ENCODE data around the gene KRTAP5-2.
"Not testable (repeated sequence)": the region's sequence is repeated elsewhere in the genome, so short reads cannot be mapped to it uniquely, and the experiment has no call there.

Gene KRTAP5-2

DNA sequence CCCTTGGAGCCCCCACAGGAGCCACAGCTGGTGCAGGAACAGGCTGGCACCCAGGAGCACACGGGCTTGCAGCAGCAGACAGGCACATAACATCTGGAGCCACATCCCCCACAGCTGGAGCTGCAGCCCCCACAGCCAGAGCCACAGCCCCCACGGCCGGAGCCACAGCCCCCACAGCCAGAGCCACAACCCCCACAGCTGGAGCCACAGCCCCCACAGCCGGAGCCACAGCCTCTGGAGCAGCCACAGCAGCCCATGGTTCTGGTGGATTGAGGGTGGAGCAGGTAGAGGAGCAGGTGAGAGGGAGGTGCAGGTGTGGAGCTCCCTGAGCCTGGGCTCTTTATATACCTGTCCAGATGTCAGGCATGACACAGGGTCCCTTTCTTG is at the start of gene KRTAP5-2:
Gene KRTAP5-2 (minus strand): TSS at position 301 of the 387 bp plus-strand sequence. CDS start 44 bp downstream, at position 257.
- DNase-seq (ENCODE audit: low read depth), result no peak

DNA sequence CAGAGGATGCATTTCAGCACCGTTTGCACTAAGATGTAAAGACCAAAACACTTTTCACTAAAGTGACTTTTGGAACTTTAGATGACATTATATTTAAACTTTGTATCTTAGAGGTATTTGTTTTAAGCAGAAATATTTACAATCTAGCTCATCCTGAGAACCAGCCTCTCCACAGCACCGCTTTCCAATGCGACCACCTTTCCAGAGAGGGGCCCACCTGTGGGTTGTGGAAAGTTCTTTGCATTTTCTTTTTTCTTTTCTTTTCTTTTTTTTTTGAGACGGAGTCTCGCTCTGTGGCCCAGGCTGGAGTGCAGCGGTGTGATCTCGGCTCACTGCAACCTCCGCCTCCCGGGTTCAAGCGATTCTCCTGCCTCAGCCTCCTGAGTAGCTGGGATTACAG is 48.4 kb upstream of the KRTAP5-2 start:
- DNase-seq (ENCODE audit: low read depth), result not testable (repeated sequence)

- DNase-seq (ENCODE audit: low read depth), result no peak
Observed at GRCh38 chr11:1645357-1645821, 47.3 kb upstream of the KRTAP5-2 start.

DNA sequence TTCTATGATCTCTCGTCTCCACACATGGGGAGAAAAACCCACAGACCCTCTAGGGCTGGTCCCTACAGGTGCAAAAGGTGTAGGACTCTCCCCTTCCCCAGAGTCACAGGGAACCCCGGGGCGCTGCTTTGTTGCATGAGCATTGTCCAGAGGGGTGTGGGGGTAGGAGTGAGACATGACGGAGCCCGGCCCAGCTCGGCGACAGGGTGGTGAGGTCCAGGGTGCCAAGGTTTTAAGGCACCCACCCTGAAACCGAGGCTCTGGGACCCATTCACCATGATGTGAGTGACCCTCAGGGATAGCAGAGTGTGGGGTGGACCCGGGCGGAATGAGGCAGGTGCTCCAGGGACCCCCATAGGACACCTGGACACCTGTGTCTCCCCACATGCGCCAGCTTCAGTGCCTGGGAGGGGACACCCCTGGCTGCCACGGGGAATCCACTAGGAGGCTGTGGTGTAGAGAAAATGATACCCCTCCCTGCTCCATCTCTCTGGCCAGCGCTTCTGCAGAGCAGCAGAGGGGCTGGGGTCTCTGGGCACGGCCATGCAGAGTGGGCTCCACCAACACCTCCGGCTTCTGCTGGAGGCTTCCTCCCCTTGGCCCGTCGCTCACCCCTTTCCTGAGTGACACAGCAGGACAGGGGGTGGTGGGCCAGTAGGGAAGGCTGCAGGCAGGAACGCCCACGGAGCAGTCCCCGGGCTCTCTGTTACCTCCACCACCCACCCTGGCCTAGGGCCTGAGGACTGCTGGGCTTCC is 46.7 kb upstream of the KRTAP5-2 start:
- no peak for DNase-seq (ENCODE audit: low read depth)

- no peak for DNase-seq (ENCODE audit: low read depth)
Observed at GRCh38 chr11:1643146-1643690, 45.1 kb upstream of the KRTAP5-2 start.

DNA sequence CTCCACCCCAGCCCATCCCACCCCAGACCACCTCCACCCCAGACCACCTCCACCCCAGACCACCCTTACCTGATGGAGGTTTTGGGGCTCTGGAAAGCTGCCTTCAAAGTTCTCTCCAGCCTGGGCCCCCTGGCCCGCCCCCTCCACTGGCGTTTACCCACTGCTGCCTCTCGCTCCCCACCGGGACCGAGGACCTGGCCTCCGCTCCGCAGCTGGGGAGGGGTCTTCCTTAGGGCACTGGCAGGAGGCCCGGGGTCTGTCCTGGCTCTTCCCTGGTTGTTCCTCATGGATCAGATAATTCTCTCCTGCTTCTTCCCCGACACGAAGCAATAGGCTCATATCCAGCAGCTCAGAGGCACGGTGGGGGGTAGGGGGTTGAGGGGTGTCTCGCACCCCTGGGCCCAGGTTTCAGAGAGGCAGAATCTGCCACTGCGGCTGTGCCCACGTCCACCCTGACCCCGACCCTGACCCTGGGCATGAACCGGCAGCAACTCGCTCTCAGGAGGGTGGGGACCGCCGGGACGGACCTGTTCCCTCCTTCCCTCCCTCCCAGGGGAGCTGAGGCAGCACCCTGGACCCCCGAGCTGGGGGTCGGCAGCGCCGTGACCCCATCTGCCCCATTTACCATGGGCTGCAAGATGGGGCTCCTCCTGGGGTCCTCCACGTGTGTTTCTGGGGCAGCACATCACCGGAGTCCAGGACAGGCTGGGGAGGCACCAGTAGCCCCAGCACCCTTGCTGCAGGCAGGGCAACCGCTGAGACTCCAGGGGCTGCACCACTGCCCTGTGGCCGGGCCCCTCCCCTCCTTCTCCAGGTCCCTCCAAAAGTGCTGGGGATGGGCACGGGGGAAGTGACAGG is 44.4 kb upstream of the KRTAP5-2 start:
- DNase-seq (ENCODE audit: low read depth), result no peak

- DNase-seq (ENCODE audit: low read depth), result no peak
Observed at GRCh38 chr11:1641096-1641495, 43.0 kb upstream of the KRTAP5-2 start.

DNA sequence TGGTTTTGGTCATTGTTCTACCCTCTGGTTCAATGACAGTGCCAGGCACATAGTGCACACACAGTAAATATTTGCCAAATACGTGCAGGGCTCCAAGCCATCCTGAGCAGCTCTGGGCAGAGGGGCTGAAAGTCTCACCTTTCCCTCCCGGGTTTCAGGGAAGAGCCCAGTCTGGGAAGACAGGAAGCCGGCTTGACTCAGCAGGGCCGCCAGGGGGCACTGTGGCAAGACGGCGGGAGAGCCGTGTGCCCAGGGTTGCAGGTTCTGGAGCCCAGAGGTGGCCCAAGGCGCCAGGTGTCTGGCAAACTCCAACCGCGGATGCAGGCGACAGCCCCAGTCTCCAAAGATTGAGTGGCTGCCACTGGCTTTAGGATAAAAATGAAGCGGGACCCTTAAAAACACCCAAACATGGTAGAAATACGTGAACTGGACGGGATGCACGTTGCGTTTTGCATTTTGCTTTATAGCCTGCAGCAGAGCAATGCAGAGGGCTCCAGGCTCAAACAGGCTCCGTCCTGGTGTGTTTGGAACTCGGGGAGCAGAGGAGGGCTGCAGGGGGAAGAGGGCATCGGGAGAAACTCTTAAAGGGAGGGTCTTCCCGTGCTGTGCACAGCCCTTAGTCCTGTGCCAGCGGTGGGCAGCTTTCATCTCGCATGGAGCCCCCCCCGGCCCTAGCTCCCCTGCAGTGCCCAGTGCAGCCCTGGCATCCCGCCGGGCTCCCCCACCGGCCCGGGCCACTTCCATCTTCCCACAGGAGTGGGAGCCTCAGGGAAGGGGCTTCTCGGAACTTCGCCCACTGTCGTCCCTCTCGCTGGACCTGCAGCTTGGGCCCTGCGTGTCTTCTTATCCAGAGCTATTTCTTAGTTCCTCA is 42.2 kb upstream of the KRTAP5-2 start:
- peak; percentile 3 for DNase-seq (ENCODE audit: low read depth)

- DNase-seq (ENCODE audit: low read depth), result no peak
Observed at GRCh38 chr11:1639666-1640065, 41.6 kb upstream of the KRTAP5-2 start.

- no peak for DNase-seq (ENCODE audit: low read depth)
Observed at GRCh38 chr11:1639102-1639620, 41.1 kb upstream of the KRTAP5-2 start.

DNA sequence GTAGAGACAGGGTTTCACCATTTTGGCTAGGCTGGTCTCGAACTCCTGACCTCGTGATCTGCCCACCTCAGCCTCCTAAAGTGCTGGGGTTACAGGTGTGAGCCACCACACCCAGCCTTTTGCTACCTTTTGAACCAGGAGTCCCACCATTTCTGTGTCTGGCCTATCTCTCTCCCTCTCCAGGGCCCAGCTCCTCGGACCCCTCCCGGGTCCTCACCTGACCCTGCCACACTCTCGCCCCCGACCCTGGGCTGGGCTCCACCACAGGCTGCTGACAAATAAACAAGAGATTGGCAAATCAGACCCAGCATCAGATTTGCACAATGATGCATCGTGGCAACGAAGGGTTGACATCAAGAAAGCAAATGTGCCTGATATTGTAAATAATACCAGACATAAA is 40.2 kb upstream of the KRTAP5-2 start:
- DNase-seq (ENCODE audit: low read depth), result no peak

DNA sequence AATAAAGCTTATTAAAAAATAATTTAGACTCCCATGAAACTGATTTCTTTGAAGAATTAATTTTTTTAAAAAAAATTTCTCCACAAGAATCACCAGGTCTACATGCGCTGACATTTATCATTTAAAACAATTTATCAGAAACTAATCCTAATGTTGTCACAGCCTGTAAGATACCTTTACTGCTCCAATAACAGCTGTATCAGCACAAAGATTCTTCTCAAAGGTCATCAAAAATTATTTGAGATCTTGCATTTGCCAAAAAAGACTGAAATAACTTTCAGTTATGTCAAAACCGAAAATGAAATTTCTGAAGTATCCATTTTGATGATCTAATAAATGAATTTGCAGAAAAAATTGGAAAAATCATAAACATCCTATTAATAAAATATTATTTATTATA is 39.5 kb upstream of the KRTAP5-2 start:
- no peak for DNase-seq (ENCODE audit: low read depth)

DNA sequence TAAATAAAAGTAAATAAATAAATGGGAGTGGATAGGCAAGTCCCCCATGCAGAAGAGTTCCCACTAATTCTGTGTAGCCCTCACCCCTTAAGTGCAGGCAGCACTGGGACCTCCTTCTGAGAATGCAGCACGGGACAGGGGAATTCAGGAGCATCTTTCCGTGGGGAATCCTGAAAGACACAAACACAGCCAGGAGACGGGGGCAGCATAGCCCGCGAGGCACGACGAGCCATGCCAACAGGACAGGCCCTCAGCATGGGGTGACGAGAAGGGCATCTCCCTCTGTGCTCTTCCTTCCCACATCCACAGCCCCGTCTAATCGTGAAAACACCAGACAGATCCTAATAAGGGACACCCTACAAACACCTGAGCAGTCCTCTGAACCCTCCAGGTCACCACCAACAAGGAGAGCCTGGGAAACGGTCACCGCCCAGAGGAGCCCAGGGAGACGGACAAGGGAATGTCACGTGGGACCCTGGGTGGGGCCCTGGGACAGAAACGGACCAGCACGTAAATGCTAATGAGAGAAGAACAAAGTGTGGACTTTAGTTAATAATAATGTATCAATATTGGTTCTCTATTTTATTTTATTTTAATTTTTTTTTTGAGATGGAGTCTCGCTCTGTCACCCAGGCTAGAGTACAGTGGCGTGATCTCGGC is 38.3 kb upstream of the KRTAP5-2 start:
- no peak for DNase-seq (ENCODE audit: low read depth)

GRCh38 chr11:1633864-1634263 is 35.8 kb upstream of the KRTAP5-2 start:
- DNase-seq (ENCODE audit: low read depth), result no peak

- DNase-seq (ENCODE audit: low read depth), result no peak
Observed at GRCh38 chr11:1632053-1632714, 34.1 kb upstream of the KRTAP5-2 start.

DNA sequence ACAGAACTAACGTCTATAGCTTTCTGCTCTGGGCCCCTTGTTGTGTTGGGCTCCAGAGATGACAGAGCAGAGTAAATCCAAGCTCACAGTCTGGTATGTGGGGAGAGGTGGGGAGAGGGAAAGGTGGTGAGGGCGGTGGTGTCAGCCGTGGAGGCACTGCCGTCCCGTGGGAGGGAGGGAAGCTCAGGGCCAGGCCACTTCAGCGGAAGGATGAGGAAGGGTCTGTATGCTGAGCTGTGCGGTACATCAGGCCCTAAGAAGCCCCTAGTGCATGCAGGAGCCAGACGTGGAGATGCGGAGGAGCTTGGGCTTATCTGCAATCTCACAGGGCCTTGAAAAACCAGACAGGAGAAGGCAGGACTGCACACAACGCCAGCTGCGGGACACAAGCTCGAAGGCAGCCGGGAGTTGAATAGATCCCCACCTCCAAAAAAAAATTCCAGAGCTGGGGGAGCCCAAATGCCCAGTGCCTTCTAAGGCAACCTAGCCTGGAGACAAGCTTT is 33.0 kb upstream of the KRTAP5-2 start:
- no peak for DNase-seq (ENCODE audit: low read depth)

DNA sequence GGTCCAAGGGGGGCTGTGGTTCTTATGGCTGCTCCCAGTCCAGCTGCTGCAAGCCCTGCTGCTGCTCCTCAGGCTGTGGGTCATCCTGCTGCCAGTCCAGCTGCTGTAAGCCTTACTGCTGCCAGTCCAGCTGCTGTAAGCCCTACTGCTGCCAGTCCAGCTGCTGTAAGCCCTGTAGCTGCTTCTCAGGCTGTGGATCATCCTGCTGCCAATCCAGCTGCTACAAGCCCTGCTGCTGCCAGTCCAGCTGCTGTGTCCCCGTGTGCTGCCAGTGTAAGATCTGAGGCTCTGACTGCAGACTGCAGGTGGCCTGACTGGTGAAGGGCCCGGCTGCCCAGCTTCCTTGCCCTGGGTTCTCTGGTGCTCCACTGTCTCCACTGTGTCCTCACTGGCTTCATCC is 32.2 kb upstream of the KRTAP5-2 start:
- no peak for DNase-seq (ENCODE audit: low read depth)

GRCh38 chr11:1629326-1630185 is 31.5 kb upstream of the KRTAP5-2 start, which contains the start of gene KRTAP5-5:
Gene KRTAP5-5, plus strand, starts transcription at chr11:1629775. Its CDS starts 66 bp downstream, at chr11:1629841.
- DNase-seq (ENCODE audit: low read depth), result no peak

All from stromal cell of bone marrow (primary cell).